Vein endothelial cell (primary cell): ENCODE measurements around the gene ABTB2. TPM values are rescaled to one million over a fixed set of nuclear protein-coding genes. Genes with fewer than 3 reads are reported as not detected.

Experiments used
- small RNA-seq: library from RNA; depleted of rRNA; stranded (forward); fragments of <200 nt; gene quantifications from one replicate; pipeline ENCODE3, GENCODE V24; 2012
- total RNA-seq: library from RNA; depleted of rRNA; stranded (reverse); fragments of >200 nt; gene quantifications from 2 replicates; pipeline ENCODE4 v1.2.3, GENCODE V29; 2012

The ABTB2 gene
- 0.65 and 0.76 TPM in 2 replicates for total RNA-seq

DNA sequence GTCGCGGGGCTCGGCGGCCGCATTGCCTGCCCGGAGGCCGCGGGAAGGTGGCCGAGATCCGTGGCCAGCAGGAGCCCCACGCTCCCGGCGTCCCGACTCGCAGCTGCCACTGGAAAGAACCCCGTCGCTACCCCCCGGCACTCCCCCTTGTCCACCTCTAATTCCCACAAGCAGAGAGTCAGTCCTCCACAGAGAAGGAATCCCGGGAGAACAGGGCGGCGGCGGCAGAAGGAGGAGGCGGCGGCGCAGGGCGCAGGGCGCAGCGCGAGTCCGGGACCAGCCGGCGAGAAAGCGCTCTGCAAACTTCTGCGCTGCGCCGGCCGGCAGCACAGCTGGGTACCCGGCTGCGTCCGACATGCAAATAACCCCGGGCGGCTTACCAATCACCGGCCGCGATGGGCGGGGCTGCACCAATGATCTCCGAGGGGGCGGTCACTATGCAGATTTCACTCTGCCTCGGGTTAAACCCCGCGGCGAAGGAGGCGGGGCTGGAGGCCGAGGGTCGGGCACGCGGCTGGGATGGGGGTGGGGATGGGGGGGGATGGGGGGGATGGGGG lies at the start of gene ABTB2:
ABTB2 (minus strand) TSS at position 310 of the 557 bp plus-strand sequence.

DNA sequence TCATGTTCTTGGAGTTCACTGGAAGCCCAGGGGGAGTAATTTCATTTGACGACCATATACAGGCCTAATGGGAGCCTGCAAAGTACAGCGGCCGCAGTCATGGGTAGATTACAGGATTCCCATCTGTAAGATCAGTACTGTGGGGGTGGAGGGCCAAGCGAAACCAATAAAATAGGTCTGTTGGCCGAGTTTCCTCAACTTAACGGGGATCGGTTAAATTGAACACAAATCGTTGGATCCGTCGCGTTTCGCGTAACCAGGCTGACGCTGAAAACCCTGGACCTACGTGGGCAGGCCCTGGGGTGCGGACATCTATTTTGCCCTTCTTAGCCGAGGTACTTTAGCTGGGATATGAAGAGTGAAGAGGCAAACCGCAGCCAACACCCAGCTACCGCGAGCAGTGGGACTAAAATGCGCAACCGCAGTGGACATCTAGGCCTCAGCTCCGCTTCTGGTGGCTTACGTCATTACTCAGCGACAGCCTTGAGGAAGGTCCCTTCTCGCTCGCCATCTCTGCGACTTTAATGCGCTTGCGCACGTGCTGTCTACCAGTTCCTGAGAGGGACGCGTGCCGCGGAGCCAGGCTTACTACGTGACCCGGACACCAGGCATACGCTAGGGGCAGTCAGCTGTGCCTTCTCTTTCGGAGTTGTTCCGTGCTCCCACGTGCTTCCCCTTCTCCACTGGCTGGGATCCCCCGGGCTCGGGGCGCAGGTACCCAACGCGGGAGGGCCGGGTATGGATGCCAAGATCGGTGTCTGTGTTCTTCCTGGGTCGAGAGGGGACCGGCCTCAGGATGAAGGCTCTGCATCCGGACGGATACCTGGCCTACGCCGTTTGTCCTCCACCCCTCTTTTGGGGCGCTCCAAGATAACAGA lies 252.5 kb downstream of the ABTB2 start, which contains the start of gene NAT10:
NAT10 (plus strand) TSS at position 551 of the 878 bp plus-strand sequence. CDS start 2,597 bp downstream, outside the sequence.

Small RNA genes lying within 50 kb of the gene (small RNA-seq; reads per million reads assigned to genes)
- gene AL035079.1, result not detected
- gene RF00019, result not detected

Other genes with a start within 250 kb of the ABTB2 start
- 42.8 and 51.7 TPM in 2 replicates for gene CAT, start 80.9 kb upstream of the ABTB2 start, total RNA-seq
- not detected in 2 replicates for gene ELF5, start 155.8 kb upstream of the ABTB2 start, total RNA-seq